Measurements from ENCODE around the gene ZBED6. TPM values are rescaled to one million over a fixed set of nuclear protein-coding genes. Genes with fewer than 3 reads are reported as not detected.
A peak's percentile ranks its signal among the peaks of the same experiment; 100 is the strongest.
"Not testable (repeated sequence)": the region's sequence is repeated elsewhere in the genome, so short reads cannot be mapped to it uniquely, and the experiment has no call there.

Gene ZBED6
- total RNA-seq, 1 experiment from 2014 or later = 34.7 TPM

- Histone ChIP-seq H3K9me3 (ENCODE audit: low read length) (no peaks in the 10 kb centered on the region), H3K27me3 (ENCODE audit: low read length) (no peaks in the 10 kb centered on the region), H2AFZ (ENCODE audit: low read length) (no peak overlapping the region), H3K36me3 (ENCODE audit: insufficient read depth, low read length) (peaks cover 29% of the 10 kb centered on the region; the same call in 1 of the 2 replicates), H3K4me2 (ENCODE audit: low read depth, low read length, poor library complexity, severe bottlenecking) (no peak overlapping the region), H3K9me2 (replicated peaks; ENCODE audit: insufficient read depth, low read length) (no peaks in the 10 kb centered on the region), H3K4me3 (ENCODE audit: low read length) (no peak overlapping the region), H3K4me1 (ENCODE audit: low read length) (no peaks in the 10 kb centered on the region), H3K27ac (ENCODE audit: low read length) (no peak overlapping the region), H3K79me2 (ENCODE audit: low read length) (peaks cover 77% of the 10 kb centered on the region), H4K20me1 (ENCODE audit: insufficient read depth, low read depth, low read length) (no peaks in the 10 kb centered on the region), H3K9ac (ENCODE audit: low read length) (no peak overlapping the region)
- no peak for DNase-seq
These were observed 18.3 kb downstream of the ZBED6 start for GRCh38 chr1:203813581-203814341.

GRCh38 chr1:203818399-203818798 lies 23.0 kb downstream of the ZBED6 start:
- H3K79me2 ChIP-seq (ENCODE audit: low read length) = peaks cover 75% of the 10 kb centered on the region
- H3K4me2 ChIP-seq (ENCODE audit: low read depth, low read length, poor library complexity, severe bottlenecking) = no peak overlapping the region
- H4K20me1 ChIP-seq (ENCODE audit: insufficient read depth, low read depth, low read length) = no peaks in the 10 kb centered on the region

GRCh38 chr1:203823306-203823705 lies 27.9 kb downstream of the ZBED6 start:
- DNase-seq = peak; percentile 34
- H3K36me3 ChIP-seq (ENCODE audit: insufficient read depth, low read length) = peaks cover 42% of the 10 kb centered on the region; the same call in 1 of the 2 replicates

More at GRCh38 chr1:203818399-203818798, 23.0 kb downstream of the ZBED6 start:
- Histone ChIP-seq H3K27ac (ENCODE audit: low read length) (no peak overlapping the region), H3K4me3 (ENCODE audit: low read length) (no peak overlapping the region), H3K9ac (ENCODE audit: low read length) (no peak overlapping the region), H3K4me1 (ENCODE audit: low read length) (no peaks in the 10 kb centered on the region), H2AFZ (ENCODE audit: low read length) (no peak overlapping the region), H3K9me3 (ENCODE audit: low read length) (no peaks in the 10 kb centered on the region), H3K9me2 (replicated peaks; ENCODE audit: insufficient read depth, low read length) (no peaks in the 10 kb centered on the region), H3K36me3 (ENCODE audit: insufficient read depth, low read length) (peaks cover 40% of the 10 kb centered on the region; the same call in 1 of the 2 replicates), H3K27me3 (ENCODE audit: low read length) (no peaks in the 10 kb centered on the region)
- no peak for DNase-seq

GRCh38 chr1:203826175-203826574 lies 30.8 kb downstream of the ZBED6 start:
- no peak overlapping the region for H2AFZ ChIP-seq (ENCODE audit: low read length)

More at GRCh38 chr1:203823306-203823705, 27.9 kb downstream of the ZBED6 start:
- Histone ChIP-seq H3K4me2 (ENCODE audit: low read depth, low read length, poor library complexity, severe bottlenecking) (no peak overlapping the region), H3K9ac (ENCODE audit: low read length) (no peak overlapping the region), H3K27ac (ENCODE audit: low read length) (no peak overlapping the region), H3K9me2 (replicated peaks; ENCODE audit: insufficient read depth, low read length) (no peaks in the 10 kb centered on the region), H3K27me3 (ENCODE audit: low read length) (no peaks in the 10 kb centered on the region), H3K4me1 (ENCODE audit: low read length) (no peaks in the 10 kb centered on the region), H3K4me3 (ENCODE audit: low read length) (no peak overlapping the region), H3K79me2 (ENCODE audit: low read length) (peaks cover 68% of the 10 kb centered on the region), H4K20me1 (ENCODE audit: insufficient read depth, low read depth, low read length) (peaks cover 3% of the 10 kb centered on the region; the same call in 1 of the 2 replicates), H2AFZ (ENCODE audit: low read length) (no peak overlapping the region), H3K9me3 (ENCODE audit: low read length) (no peaks in the 10 kb centered on the region)

GRCh38 chr1:203828002-203828401 lies 32.6 kb downstream of the ZBED6 start:
- H4K20me1 ChIP-seq (ENCODE audit: insufficient read depth, low read depth, low read length) = peaks cover 3% of the 10 kb centered on the region; the same call in 1 of the 2 replicates
- peaks cover 38% of the 10 kb centered on the region for H3K79me2 ChIP-seq (ENCODE audit: low read length)
- no peak overlapping the region for H3K4me2 ChIP-seq (ENCODE audit: low read depth, low read length, poor library complexity, severe bottlenecking)
- no peak overlapping the region for H3K27ac ChIP-seq (ENCODE audit: low read length)
- no peaks in the 10 kb centered on the region for H3K27me3 ChIP-seq (ENCODE audit: low read length)
- H3K9ac ChIP-seq (ENCODE audit: low read length) = no peak overlapping the region
- H3K9me2 ChIP-seq (replicated peaks; ENCODE audit: insufficient read depth, low read length) = no peaks in the 10 kb centered on the region
- no peaks in the 10 kb centered on the region for H3K9me3 ChIP-seq (ENCODE audit: low read length)
- no peak for DNase-seq
- H3K36me3 ChIP-seq (ENCODE audit: insufficient read depth, low read length) = peaks cover 47% of the 10 kb centered on the region
- H3K4me3 ChIP-seq (ENCODE audit: low read length) = no peak overlapping the region
- no peak overlapping the region for H2AFZ ChIP-seq (ENCODE audit: low read length)
- no peaks in the 10 kb centered on the region for H3K4me1 ChIP-seq (ENCODE audit: low read length)

More at GRCh38 chr1:203826175-203826574, 30.8 kb downstream of the ZBED6 start:
- no peak overlapping the region for H3K4me2 ChIP-seq (ENCODE audit: low read depth, low read length, poor library complexity, severe bottlenecking)
- no peaks in the 10 kb centered on the region for H3K27me3 ChIP-seq (ENCODE audit: low read length)
- H3K9me3 ChIP-seq (ENCODE audit: low read length) = no peaks in the 10 kb centered on the region
- H3K9ac ChIP-seq (ENCODE audit: low read length) = no peak overlapping the region
- H3K4me1 ChIP-seq (ENCODE audit: low read length) = no peaks in the 10 kb centered on the region
- H3K36me3 ChIP-seq (ENCODE audit: insufficient read depth, low read length) = peaks cover 57% of the 10 kb centered on the region
- H3K4me3 ChIP-seq (ENCODE audit: low read length) = no peak overlapping the region
- peaks cover 3% of the 10 kb centered on the region; the same call in 1 of the 2 replicates for H4K20me1 ChIP-seq (ENCODE audit: insufficient read depth, low read depth, low read length)
- DNase-seq = peak; percentile 37
- H3K79me2 ChIP-seq (ENCODE audit: low read length) = peaks cover 50% of the 10 kb centered on the region
- no peak overlapping the region for H3K27ac ChIP-seq (ENCODE audit: low read length)
- no peaks in the 10 kb centered on the region for H3K9me2 ChIP-seq (replicated peaks; ENCODE audit: insufficient read depth, low read length)

- no peaks in the 10 kb centered on the region for H3K27me3 ChIP-seq (ENCODE audit: low read length)
- no peak for DNase-seq
- no peak overlapping the region for H2AFZ ChIP-seq (ENCODE audit: low read length)
- H3K36me3 ChIP-seq (ENCODE audit: insufficient read depth, low read length) = peaks cover 46% of the 10 kb centered on the region
- no peaks in the 10 kb centered on the region for H3K4me1 ChIP-seq (ENCODE audit: low read length)
- H3K4me3 ChIP-seq (ENCODE audit: low read length) = no peak overlapping the region
- peaks cover 33% of the 10 kb centered on the region for H3K79me2 ChIP-seq (ENCODE audit: low read length)
- no peaks in the 10 kb centered on the region for H3K9me2 ChIP-seq (replicated peaks; ENCODE audit: insufficient read depth, low read length)
- H3K4me2 ChIP-seq (ENCODE audit: low read depth, low read length, poor library complexity, severe bottlenecking) = no peak overlapping the region
- H3K9ac ChIP-seq (ENCODE audit: low read length) = no peak overlapping the region
- no peak overlapping the region for H3K27ac ChIP-seq (ENCODE audit: low read length)
- peaks cover 3% of the 10 kb centered on the region; the same call in 1 of the 2 replicates for H4K20me1 ChIP-seq (ENCODE audit: insufficient read depth, low read depth, low read length)
- no peaks in the 10 kb centered on the region for H3K9me3 ChIP-seq (ENCODE audit: low read length)
These were observed 33.1 kb downstream of the ZBED6 start for GRCh38 chr1:203828503-203828902.

- not testable (repeated sequence) for H3K9ac ChIP-seq (ENCODE audit: low read length); DNase-seq; H2AFZ ChIP-seq (ENCODE audit: low read length); H3K4me2 ChIP-seq (ENCODE audit: low read depth, low read length, poor library complexity, severe bottlenecking); H3K4me3 ChIP-seq (ENCODE audit: low read length); H3K27me3 ChIP-seq (ENCODE audit: low read length); H3K9me3 ChIP-seq (ENCODE audit: low read length); H4K20me1 ChIP-seq (ENCODE audit: insufficient read depth, low read depth, low read length); H3K27ac ChIP-seq (ENCODE audit: low read length); H3K9me2 ChIP-seq (replicated peaks; ENCODE audit: insufficient read depth, low read length); H3K4me1 ChIP-seq (ENCODE audit: low read length)
- H3K36me3 ChIP-seq (ENCODE audit: insufficient read depth, low read length) = peaks cover 52% of the 10 kb centered on the region
- peaks cover 31% of the 10 kb centered on the region for H3K79me2 ChIP-seq (ENCODE audit: low read length)
These were observed 33.8 kb downstream of the ZBED6 start for GRCh38 chr1:203829247-203829646.

GRCh38 chr1:203835476-203835875 lies 40.1 kb downstream of the ZBED6 start:
- Histone ChIP-seq H4K20me1 (ENCODE audit: insufficient read depth, low read depth, low read length) (no peaks in the 10 kb centered on the region), H3K36me3 (ENCODE audit: insufficient read depth, low read length) (peaks cover 52% of the 10 kb centered on the region), H2AFZ (ENCODE audit: low read length) (no peak overlapping the region), H3K9me3 (ENCODE audit: low read length) (no peaks in the 10 kb centered on the region), H3K9me2 (replicated peaks; ENCODE audit: insufficient read depth, low read length) (no peaks in the 10 kb centered on the region), H3K4me2 (ENCODE audit: low read depth, low read length, poor library complexity, severe bottlenecking) (no peak overlapping the region), H3K27ac (ENCODE audit: low read length) (no peak overlapping the region), H3K4me1 (ENCODE audit: low read length) (no peaks in the 10 kb centered on the region), H3K4me3 (ENCODE audit: low read length) (no peak overlapping the region), H3K79me2 (ENCODE audit: low read length) (peaks cover 21% of the 10 kb centered on the region), H3K9ac (ENCODE audit: low read length) (no peak overlapping the region), H3K27me3 (ENCODE audit: low read length) (no peaks in the 10 kb centered on the region)
- peak; percentile 39 for DNase-seq

Measured in Karpas-422 (cell line).